GM23338 (cell line): Measurements from ENCODE around the gene ACYP2. TPM values are rescaled to one million over a fixed set of nuclear protein-coding genes. Genes with fewer than 3 reads are reported as not detected.

Source experiments
- ATAC-seq: fragments of 200-7000 bp; cut with Tn5 transposase; 3 replicates; pipeline ENCODE4 v1.9.1; 2020
- DNase-seq: peaks from one replicate; pipeline ENCODE4 v3.0.0-alpha.2; 2015; ENCODE audit warnings: low spot score
- H2AFZ ChIP-seq: fragments of 200-600 bp; sonication (generic); 2 replicates; pipeline ENCODE4 v1.8.0; 2016; ENCODE audit warnings: antibody characterized with exemption, mild to moderate bottlenecking, moderate library complexity
- H3F3A ChIP-seq: fragments of 200-600 bp; sonication (generic); replicated peaks from 2 replicates; pipeline ENCODE4 v1.8.0; 2017; ENCODE audit warnings: antibody characterized with exemption, mixed run types, low read depth
- H3K27ac ChIP-seq: fragments of 200-600 bp; sonication (generic); 2 replicates; pipeline ENCODE4 v1.6.1; 2016; ENCODE audit warnings: low read depth
- H3K27me3 ChIP-seq: fragments of 200-600 bp; sonication (generic); 2 replicates; pipeline ENCODE4 v1.8.0; 2016; ENCODE audit warnings: mild to moderate bottlenecking, mixed run types, moderate library complexity; ENCODE audit not compliant: insufficient read depth
- H3K36me3 ChIP-seq: fragments of 200-600 bp; sonication (generic); 2 replicates; pipeline ENCODE4 v1.8.0; 2016; ENCODE audit warnings: mild to moderate bottlenecking; ENCODE audit not compliant: insufficient read depth
- H3K4me1 ChIP-seq: fragments of 200-600 bp; sonication (generic); 2 replicates; pipeline ENCODE4 v1.8.0; 2016; ENCODE audit warnings: mild to moderate bottlenecking, moderate library complexity; ENCODE audit not compliant: insufficient read depth
- H3K4me2 ChIP-seq: fragments of 200-600 bp; sonication (generic); 2 replicates; pipeline ENCODE4 v1.7.1; 2017; ENCODE audit warnings: mixed run types
- H3K4me3 ChIP-seq: fragments of 200-600 bp; sonication (generic); 2 replicates; pipeline ENCODE4 v1.6.1; 2016; ENCODE audit warnings: mixed run types
- H3K79me2 ChIP-seq: fragments of 200-600 bp; sonication (generic); replicated peaks from 2 replicates; pipeline ENCODE4 v1.8.0; 2017; ENCODE audit warnings: mild to moderate bottlenecking; ENCODE audit not compliant: insufficient read depth
- H3K9me2 ChIP-seq: fragments of 200-600 bp; sonication (generic); 2 replicates; pipeline ENCODE4 v1.8.0; 2017; ENCODE audit not compliant: insufficient read depth
- H4K20me1 ChIP-seq: fragments of 200-600 bp; sonication (generic); replicated peaks from 2 replicates; pipeline ENCODE4 v1.8.0; 2017; ENCODE audit warnings: mild to moderate bottlenecking; ENCODE audit not compliant: insufficient read depth
- H3K27ac Mint-ChIP-seq: 2 replicates; pipeline ENCODE4 v1.8.0; 2020; ENCODE audit warnings: inconsistent platforms, mild to moderate bottlenecking, moderate library complexity, mixed read lengths
- H3K27me3 Mint-ChIP-seq: 3 replicates; pipeline ENCODE4 v1.8.0; 2022; ENCODE audit warnings: low read depth, mild to moderate bottlenecking, moderate library complexity, mixed read lengths, inconsistent platforms; ENCODE audit not compliant: insufficient read depth, poor library complexity
- H3K36me3 Mint-ChIP-seq: 3 replicates; pipeline ENCODE4 v1.8.0; 2021; ENCODE audit warnings: low read depth, mild to moderate bottlenecking, inconsistent platforms, moderate library complexity, mixed read lengths
- H3K4me1 Mint-ChIP-seq: 3 replicates; pipeline ENCODE4 v1.8.0; 2020; ENCODE audit warnings: mild to moderate bottlenecking, inconsistent platforms, mixed read lengths
- H3K4me3 Mint-ChIP-seq: 3 replicates; pipeline ENCODE4 v1.8.0; 2021; ENCODE audit warnings: moderate library complexity, mild to moderate bottlenecking, inconsistent platforms, mixed read lengths
- H3K9me3 Mint-ChIP-seq: 3 replicates; pipeline ENCODE4 v1.8.0; 2020; ENCODE audit warnings: moderate library complexity, mild to moderate bottlenecking, inconsistent platforms, mixed read lengths
- EZH2 ChIP-seq: fragments of 200-600 bp; sonication (generic); IDR thresholded peaks from one replicate; pipeline ENCODE4 v1.8.0; 2017; ENCODE audit warnings: antibody characterized with exemption, mild to moderate bottlenecking, low read depth; ENCODE audit not compliant: unreplicated experiment
- JUNB ChIP-seq: IDR thresholded peaks from one replicate; pipeline ENCODE4 v1.6.1; 2016; ENCODE audit warnings: antibody characterized with exemption; ENCODE audit not compliant: unreplicated experiment
- POLR2AphosphoS5 ChIP-seq: IDR thresholded peaks from 2 replicates; pipeline ENCODE4 v1.6.1; 2016; ENCODE audit warnings: antibody characterized with exemption, low read depth
- polyA plus RNA-seq: library from polyadenylated mRNA; unstranded; fragments of >200 nt; fragmentation: Nextera tagmentation; extraction: Ambion mirVana; gene quantifications from 2 replicates; pipeline ENCODE4 v1.2.1, GENCODE V29; 2016
- total RNA-seq: library from RNA; depleted of rRNA; stranded (reverse); fragments of >200 nt; shearing (Covaris generic); gene quantifications from 2 replicates; pipeline ENCODE4 v1.2.3, GENCODE V29; 2014
- TF ChIP-seq, protein P1 (sequence below): IDR thresholded peaks from one replicate; pipeline ENCODE4 v1.6.1; 2018; ENCODE audit warnings: antibody characterized with exemption; ENCODE audit not compliant: unreplicated experiment
- TF ChIP-seq, protein P2 (sequence below), 2 experiments: fragments of 200-600 bp in 1 of 2; sonication (generic) in 1 of 2; conservative IDR thresholded peaks; 2 replicates each; pipeline versions ENCODE4 v1.5.1 to v1.6.1; 2016 to 2017; ENCODE audit warnings: antibody characterized with exemption in 2 of 2, low read depth in 2 of 2, mild to moderate bottlenecking in 2 of 2, moderate library complexity in 1 of 2
- TF ChIP-seq, protein P3 (sequence below): fragments of 250-450 bp; sonication (Bioruptor Pico); IDR thresholded peaks from 2 replicates; pipeline ENCODE4 v1.5.0; 2020; ENCODE audit warnings: mild to moderate bottlenecking, moderate library complexity

Gene ACYP2
- total and polyA plus RNA-seq, 2 experiments from 2014 or later = 2.3 to 15.5 TPM

DNA sequence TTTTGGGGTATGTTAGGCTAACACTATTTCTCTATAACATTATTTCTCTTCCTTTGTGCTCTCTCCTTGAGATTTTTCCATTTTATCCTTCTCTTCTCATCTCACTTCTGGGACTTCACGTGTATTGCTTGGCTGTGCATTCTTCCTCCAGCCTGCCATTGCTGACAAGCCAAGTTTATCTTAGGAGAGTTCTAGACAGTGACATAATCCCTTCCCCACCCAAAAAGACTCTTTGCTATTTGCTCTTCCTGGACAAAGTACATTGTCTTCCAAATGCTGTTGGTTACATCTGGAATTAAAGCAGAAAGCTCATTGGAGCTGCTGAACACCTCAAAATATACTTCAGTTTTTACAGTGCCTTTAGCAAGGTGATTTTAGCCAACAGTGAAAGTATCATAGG is 131.7 kb downstream of the ACYP2 start:
- Mint-ChIP-seq H3K27me3 (no peaks in the 10 kb centered on the region), H3K27ac (no peak overlapping the region), H3K4me3 (no peak overlapping the region), H3K4me1 (no peaks in the 10 kb centered on the region), H3K36me3 (no peaks in the 10 kb centered on the region), H3K9me3 (no peaks in the 10 kb centered on the region)
- Histone ChIP-seq H3F3A (no peaks in the 10 kb centered on the region), H2AFZ (no peak overlapping the region), H4K20me1 (no peaks in the 10 kb centered on the region), H3K4me1 (no peaks in the 10 kb centered on the region), H3K27me3 (no peaks in the 10 kb centered on the region), H3K79me2 (no peaks in the 10 kb centered on the region), H3K27ac (no peak overlapping the region), H3K36me3 (no peaks in the 10 kb centered on the region), H3K9me2 (no peaks in the 10 kb centered on the region), H3K4me3 (no peak overlapping the region), H3K4me2 (no peak overlapping the region)
- DNase-seq = no peak
- no peak for ATAC-seq
- TF ChIP-seq, protein P1, sequence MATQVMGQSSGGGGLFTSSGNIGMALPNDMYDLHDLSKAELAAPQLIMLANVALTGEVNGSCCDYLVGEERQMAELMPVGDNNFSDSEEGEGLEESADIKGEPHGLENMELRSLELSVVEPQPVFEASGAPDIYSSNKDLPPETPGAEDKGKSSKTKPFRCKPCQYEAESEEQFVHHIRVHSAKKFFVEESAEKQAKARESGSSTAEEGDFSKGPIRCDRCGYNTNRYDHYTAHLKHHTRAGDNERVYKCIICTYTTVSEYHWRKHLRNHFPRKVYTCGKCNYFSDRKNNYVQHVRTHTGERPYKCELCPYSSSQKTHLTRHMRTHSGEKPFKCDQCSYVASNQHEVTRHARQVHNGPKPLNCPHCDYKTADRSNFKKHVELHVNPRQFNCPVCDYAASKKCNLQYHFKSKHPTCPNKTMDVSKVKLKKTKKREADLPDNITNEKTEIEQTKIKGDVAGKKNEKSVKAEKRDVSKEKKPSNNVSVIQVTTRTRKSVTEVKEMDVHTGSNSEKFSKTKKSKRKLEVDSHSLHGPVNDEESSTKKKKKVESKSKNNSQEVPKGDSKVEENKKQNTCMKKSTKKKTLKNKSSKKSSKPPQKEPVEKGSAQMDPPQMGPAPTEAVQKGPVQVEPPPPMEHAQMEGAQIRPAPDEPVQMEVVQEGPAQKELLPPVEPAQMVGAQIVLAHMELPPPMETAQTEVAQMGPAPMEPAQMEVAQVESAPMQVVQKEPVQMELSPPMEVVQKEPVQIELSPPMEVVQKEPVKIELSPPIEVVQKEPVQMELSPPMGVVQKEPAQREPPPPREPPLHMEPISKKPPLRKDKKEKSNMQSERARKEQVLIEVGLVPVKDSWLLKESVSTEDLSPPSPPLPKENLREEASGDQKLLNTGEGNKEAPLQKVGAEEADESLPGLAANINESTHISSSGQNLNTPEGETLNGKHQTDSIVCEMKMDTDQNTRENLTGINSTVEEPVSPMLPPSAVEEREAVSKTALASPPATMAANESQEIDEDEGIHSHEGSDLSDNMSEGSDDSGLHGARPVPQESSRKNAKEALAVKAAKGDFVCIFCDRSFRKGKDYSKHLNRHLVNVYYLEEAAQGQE = no peak

DNA sequence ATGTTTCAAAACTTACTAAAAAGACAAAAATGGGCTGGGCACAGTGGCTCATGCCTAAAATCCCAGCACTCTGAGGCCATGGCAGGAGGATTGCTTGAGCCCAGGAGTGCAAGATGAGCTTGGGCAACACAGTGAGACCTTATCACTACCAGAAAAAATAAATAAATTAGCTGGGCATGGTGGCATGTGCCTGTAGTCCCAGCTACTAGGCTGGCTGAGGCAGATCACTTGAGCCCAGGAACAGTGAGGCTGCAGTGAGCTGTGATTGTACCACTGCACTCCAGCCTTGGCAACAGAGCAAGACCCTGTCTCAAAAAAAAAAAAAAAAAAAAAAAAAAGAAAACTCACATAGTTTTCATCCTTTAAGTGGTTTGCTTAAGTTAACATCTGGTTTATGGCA is 134.2 kb downstream of the ACYP2 start:
- ATAC-seq = no peak
- no peak overlapping the region for H3K27ac ChIP-seq
- no peaks in the 10 kb centered on the region for H3K36me3 Mint-ChIP-seq
- TF ChIP-seq, protein P2, sequence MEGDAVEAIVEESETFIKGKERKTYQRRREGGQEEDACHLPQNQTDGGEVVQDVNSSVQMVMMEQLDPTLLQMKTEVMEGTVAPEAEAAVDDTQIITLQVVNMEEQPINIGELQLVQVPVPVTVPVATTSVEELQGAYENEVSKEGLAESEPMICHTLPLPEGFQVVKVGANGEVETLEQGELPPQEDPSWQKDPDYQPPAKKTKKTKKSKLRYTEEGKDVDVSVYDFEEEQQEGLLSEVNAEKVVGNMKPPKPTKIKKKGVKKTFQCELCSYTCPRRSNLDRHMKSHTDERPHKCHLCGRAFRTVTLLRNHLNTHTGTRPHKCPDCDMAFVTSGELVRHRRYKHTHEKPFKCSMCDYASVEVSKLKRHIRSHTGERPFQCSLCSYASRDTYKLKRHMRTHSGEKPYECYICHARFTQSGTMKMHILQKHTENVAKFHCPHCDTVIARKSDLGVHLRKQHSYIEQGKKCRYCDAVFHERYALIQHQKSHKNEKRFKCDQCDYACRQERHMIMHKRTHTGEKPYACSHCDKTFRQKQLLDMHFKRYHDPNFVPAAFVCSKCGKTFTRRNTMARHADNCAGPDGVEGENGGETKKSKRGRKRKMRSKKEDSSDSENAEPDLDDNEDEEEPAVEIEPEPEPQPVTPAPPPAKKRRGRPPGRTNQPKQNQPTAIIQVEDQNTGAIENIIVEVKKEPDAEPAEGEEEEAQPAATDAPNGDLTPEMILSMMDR (conservative IDR thresholded peaks at IDR 0.05; ENCODE audit: low read depth in 2 of 2) = no peak
- TF ChIP-seq, protein P3, sequence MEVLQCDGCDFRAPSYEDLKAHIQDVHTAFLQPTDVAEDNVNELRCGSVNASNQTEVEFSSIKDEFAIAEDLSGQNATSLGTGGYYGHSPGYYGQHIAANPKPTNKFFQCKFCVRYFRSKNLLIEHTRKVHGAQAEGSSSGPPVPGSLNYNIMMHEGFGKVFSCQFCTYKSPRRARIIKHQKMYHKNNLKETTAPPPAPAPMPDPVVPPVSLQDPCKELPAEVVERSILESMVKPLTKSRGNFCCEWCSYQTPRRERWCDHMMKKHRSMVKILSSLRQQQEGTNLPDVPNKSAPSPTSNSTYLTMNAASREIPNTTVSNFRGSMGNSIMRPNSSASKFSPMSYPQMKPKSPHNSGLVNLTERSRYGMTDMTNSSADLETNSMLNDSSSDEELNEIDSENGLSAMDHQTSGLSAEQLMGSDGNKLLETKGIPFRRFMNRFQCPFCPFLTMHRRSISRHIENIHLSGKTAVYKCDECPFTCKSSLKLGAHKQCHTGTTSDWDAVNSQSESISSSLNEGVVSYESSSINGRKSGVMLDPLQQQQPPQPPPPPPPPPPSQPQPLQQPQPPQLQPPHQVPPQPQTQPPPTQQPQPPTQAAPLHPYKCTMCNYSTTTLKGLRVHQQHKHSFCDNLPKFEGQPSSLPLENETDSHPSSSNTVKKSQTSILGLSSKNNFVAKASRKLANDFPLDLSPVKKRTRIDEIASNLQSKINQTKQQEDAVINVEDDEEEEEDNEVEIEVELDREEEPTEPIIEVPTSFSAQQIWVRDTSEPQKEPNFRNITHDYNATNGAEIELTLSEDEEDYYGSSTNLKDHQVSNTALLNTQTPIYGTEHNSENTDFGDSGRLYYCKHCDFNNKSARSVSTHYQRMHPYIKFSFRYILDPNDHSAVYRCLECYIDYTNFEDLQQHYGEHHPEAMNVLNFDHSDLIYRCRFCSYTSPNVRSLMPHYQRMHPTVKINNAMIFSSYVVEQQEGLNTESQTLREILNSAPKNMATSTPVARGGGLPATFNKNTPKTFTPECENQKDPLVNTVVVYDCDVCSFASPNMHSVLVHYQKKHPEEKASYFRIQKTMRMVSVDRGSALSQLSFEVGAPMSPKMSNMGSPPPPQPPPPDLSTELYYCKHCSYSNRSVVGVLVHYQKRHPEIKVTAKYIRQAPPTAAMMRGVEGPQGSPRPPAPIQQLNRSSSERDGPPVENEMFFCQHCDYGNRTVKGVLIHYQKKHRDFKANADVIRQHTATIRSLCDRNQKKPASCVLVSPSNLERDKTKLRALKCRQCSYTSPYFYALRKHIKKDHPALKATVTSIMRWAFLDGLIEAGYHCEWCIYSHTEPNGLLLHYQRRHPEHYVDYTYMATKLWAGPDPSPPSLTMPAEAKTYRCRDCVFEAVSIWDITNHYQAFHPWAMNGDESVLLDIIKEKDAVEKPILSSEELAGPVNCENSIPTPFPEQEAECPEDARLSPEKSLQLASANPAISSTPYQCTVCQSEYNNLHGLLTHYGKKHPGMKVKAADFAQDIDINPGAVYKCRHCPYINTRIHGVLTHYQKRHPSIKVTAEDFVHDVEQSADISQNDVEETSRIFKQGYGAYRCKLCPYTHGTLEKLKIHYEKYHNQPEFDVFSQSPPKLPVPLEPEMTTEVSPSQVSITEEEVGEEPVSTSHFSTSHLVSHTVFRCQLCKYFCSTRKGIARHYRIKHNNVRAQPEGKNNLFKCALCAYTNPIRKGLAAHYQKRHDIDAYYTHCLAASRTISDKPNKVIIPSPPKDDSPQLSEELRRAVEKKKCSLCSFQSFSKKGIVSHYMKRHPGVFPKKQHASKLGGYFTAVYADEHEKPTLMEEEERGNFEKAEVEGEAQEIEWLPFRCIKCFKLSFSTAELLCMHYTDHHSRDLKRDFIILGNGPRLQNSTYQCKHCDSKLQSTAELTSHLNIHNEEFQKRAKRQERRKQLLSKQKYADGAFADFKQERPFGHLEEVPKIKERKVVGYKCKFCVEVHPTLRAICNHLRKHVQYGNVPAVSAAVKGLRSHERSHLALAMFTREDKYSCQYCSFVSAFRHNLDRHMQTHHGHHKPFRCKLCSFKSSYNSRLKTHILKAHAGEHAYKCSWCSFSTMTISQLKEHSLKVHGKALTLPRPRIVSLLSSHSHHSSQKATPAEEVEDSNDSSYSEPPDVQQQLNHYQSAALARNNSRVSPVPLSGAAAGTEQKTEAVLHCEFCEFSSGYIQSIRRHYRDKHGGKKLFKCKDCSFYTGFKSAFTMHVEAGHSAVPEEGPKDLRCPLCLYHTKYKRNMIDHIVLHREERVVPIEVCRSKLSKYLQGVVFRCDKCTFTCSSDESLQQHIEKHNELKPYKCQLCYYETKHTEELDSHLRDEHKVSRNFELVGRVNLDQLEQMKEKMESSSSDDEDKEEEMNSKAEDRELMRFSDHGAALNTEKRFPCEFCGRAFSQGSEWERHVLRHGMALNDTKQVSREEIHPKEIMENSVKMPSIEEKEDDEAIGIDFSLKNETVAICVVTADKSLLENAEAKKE (CRISPR knock-in tag) = no peak
- TF ChIP-seq EZH2 (no peak), POLR2AphosphoS5 (no peak), JUNB (no peak)
- TF ChIP-seq, protein P1 = no peak

More for the DNA sequence above, 134.2 kb downstream of the ACYP2 start:
- Mint-ChIP-seq H3K4me3 (no peak overlapping the region), H3K27ac (no peak overlapping the region), H3K4me1 (peaks cover 6% of the 10 kb centered on the region; the same call in 2 of the 3 replicates), H3K9me3 (no peaks in the 10 kb centered on the region), H3K27me3 (no peaks in the 10 kb centered on the region)
- no peak overlapping the region for H3K4me3 ChIP-seq
- no peaks in the 10 kb centered on the region for H3K79me2 ChIP-seq
- H3K27me3 ChIP-seq = no peaks in the 10 kb centered on the region
- H3K4me2 ChIP-seq = no peak overlapping the region
- no peaks in the 10 kb centered on the region for H3K4me1 ChIP-seq
- H4K20me1 ChIP-seq = no peaks in the 10 kb centered on the region
- no peaks in the 10 kb centered on the region for H3K9me2 ChIP-seq
- H2AFZ ChIP-seq = no peak overlapping the region
- no peak for DNase-seq
- H3F3A ChIP-seq = no peaks in the 10 kb centered on the region
- H3K36me3 ChIP-seq = no peaks in the 10 kb centered on the region
